ENCODE measurements around the gene TMEM223. TPM values are rescaled to one million over a fixed set of nuclear protein-coding genes. Genes with fewer than 3 reads are reported as not detected.

Gene TMEM223
- total and polyA plus RNA-seq, 9 of the 15 experiments (the other 6 are each of a cell fraction or from before 2014, with no cell fraction given), result 5.9 to 34.5 (median 19.6) TPM

DNA sequence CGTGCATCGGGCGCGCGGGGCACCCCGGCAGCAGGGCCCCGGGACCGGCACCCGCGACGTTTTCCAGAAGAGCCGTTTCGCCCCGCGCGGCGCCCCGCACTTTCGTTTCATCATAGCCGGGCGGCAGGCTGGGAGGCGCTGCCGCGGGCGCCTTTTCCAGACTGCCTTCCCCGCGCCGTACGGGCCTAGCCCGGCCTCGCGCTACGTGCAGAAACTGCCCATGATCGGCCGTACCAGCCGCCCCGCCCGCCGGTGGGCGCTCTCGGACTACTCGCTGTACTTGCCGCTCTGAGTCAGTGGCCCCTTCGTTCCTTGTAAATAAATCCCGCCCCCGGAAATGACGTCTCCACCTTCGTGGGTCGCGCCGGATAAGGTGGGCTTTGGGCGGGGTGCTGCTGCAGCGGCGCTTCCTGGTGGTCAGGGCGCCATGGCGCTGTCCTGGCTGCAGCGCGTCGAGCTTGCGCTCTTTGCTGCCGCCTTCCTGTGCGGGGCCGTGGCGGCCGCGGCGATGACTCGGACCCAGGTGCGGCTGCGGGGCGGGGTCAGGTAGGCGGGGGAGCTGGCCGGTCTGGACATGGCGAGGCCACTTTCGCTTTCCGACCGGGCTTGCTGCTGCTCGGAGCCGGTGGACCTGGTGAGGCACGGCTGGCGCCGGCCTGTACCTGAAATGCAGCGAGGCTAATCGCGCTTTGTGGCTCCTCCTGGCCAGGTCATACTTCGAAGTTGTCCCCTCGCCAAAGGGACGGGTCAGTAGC, 4.6 kb downstream of the TMEM223 start, which contains the start of gene TMEM179B (continued):
- TF ChIP-seq NCOR1 (IDR thresholded peaks at IDR 0.05), result peak; percentile 53; the same call in 1 of the 2 replicates
- TF ChIP-seq CSDE1 (IDR thresholded peaks at IDR 0.05), result no peak
- TF ChIP-seq, protein P1, sequence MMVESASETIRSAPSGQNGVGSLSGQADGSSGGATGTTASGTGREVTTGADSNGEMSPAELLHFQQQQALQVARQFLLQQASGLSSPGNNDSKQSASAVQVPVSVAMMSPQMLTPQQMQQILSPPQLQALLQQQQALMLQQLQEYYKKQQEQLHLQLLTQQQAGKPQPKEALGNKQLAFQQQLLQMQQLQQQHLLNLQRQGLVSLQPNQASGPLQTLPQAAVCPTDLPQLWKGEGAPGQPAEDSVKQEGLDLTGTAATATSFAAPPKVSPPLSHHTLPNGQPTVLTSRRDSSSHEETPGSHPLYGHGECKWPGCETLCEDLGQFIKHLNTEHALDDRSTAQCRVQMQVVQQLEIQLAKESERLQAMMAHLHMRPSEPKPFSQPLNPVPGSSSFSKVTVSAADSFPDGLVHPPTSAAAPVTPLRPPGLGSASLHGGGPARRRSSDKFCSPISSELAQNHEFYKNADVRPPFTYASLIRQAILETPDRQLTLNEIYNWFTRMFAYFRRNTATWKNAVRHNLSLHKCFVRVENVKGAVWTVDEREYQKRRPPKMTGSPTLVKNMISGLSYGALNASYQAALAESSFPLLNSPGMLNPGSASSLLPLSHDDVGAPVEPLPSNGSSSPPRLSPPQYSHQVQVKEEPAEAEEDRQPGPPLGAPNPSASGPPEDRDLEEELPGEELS (CRISPR knock-in tag; IDR thresholded peaks at IDR 0.05; ENCODE audit: borderline replicate concordance), result peak; percentile 92; the same call in 1 of the 2 replicates
- TF ChIP-seq, protein P2, sequence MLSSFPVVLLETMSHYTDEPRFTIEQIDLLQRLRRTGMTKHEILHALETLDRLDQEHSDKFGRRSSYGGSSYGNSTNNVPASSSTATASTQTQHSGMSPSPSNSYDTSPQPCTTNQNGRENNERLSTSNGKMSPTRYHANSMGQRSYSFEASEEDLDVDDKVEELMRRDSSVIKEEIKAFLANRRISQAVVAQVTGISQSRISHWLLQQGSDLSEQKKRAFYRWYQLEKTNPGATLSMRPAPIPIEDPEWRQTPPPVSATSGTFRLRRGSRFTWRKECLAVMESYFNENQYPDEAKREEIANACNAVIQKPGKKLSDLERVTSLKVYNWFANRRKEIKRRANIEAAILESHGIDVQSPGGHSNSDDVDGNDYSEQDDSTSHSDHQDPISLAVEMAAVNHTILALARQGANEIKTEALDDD (IDR thresholded peaks at IDR 0.05), result no peak
- TF ChIP-seq, protein P3, sequence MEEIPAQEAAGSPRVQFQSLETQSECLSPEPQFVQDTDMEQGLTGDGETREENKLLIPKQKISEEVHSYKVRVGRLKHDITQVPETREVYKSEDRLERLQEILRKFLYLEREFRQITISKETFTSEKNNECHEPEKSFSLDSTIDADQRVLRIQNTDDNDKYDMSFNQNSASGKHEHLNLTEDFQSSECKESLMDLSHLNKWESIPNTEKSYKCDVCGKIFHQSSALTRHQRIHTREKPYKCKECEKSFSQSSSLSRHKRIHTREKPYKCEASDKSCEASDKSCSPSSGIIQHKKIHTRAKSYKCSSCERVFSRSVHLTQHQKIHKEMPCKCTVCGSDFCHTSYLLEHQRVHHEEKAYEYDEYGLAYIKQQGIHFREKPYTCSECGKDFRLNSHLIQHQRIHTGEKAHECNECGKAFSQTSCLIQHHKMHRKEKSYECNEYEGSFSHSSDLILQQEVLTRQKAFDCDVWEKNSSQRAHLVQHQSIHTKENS (CRISPR knock-in tag; IDR thresholded peaks at IDR 0.05), result no peak
- TF ChIP-seq, protein P4, sequence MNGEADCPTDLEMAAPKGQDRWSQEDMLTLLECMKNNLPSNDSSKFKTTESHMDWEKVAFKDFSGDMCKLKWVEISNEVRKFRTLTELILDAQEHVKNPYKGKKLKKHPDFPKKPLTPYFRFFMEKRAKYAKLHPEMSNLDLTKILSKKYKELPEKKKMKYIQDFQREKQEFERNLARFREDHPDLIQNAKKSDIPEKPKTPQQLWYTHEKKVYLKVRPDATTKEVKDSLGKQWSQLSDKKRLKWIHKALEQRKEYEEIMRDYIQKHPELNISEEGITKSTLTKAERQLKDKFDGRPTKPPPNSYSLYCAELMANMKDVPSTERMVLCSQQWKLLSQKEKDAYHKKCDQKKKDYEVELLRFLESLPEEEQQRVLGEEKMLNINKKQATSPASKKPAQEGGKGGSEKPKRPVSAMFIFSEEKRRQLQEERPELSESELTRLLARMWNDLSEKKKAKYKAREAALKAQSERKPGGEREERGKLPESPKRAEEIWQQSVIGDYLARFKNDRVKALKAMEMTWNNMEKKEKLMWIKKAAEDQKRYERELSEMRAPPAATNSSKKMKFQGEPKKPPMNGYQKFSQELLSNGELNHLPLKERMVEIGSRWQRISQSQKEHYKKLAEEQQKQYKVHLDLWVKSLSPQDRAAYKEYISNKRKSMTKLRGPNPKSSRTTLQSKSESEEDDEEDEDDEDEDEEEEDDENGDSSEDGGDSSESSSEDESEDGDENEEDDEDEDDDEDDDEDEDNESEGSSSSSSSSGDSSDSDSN (IDR thresholded peaks at IDR 0.05; ENCODE audit: borderline replicate concordance in 1 of 2, low read depth in 2 of 2, low read length in 2 of 2), result peak; percentile 64 to 71; a peak in 2 of 4 replicates
- no peak for TF ChIP-seq ZNF174 (CRISPR knock-in tag; IDR thresholded peaks at IDR 0.05)
- TF ChIP-seq BRD4 (IDR thresholded peaks at IDR 0.05), result no peak
- no peak for TF ChIP-seq BRCA1 (IDR thresholded peaks at IDR 0.05)
- no peak for TF ChIP-seq BRCA1 (CRISPR knock-in tag; IDR thresholded peaks at IDR 0.05)
- 0 out of 2 replicates have a peak, but pooled peaks have one; percentile 73 for TF ChIP-seq FOXK1 (CRISPR knock-in tag; IDR thresholded peaks at IDR 0.05; ENCODE audit: borderline replicate concordance)
- TF ChIP-seq MCM7 (IDR thresholded peaks at IDR 0.05), result no peak
- TF ChIP-seq, protein P5, sequence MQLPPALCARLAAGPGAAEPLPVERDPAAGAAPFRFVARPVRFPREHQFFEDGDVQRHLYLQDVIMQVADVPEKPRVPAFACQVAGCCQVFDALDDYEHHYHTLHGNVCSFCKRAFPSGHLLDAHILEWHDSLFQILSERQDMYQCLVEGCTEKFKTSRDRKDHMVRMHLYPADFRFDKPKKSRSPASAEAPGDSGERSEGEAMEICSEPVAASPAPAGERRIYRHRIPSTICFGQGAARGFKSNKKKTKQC (CRISPR knock-in tag; IDR thresholded peaks at IDR 0.05), result no peak; the same call in none of the 2 replicates
- TF ChIP-seq, protein P6, sequence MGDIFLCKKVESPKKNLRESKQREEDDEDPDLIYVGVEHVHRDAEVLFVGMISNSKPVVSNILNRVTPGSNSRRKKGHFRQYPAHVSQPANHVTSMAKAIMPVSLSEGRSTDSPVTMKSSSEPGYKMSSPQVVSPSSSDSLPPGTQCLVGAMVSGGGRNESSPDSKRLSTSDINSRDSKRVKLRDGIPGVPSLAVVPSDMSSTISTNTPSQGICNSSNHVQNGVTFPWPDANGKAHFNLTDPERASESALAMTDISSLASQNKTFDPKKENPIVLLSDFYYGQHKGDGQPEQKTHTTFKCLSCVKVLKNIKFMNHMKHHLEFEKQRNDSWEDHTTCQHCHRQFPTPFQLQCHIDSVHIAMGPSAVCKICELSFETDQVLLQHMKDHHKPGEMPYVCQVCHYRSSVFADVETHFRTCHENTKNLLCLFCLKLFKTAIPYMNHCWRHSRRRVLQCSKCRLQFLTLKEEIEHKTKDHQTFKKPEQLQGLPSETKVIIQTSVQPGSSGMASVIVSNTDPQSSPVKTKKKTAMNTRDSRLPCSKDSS (IDR thresholded peaks at IDR 0.05; ENCODE audit: low read depth, partially characterized antibody), result no peak
- peak; percentile 32; the same call in 1 of the 2 replicates for TF ChIP-seq ZNF263 (CRISPR knock-in tag; IDR thresholded peaks at IDR 0.05; ENCODE audit: borderline replicate concordance)
- TF ChIP-seq RFX1 (IDR thresholded peaks at IDR 0.05), result no peak
- no peak for TF ChIP-seq NFXL1 (CRISPR knock-in tag; IDR thresholded peaks at IDR 0.05)
- no peak for TF ChIP-seq SMARCA4 (IDR thresholded peaks at IDR 0.05)
- no peak for TF ChIP-seq ZNF77 (CRISPR knock-in tag; IDR thresholded peaks at IDR 0.05)
- TF ChIP-seq SNRNP70 (optimal IDR thresholded peaks at IDR 0.05; ENCODE audit: low read depth, low read length), result no peak

Measured in K562 (cell line).